ENCODE measurements around the gene NFS1.

Gene NFS1

DNA sequence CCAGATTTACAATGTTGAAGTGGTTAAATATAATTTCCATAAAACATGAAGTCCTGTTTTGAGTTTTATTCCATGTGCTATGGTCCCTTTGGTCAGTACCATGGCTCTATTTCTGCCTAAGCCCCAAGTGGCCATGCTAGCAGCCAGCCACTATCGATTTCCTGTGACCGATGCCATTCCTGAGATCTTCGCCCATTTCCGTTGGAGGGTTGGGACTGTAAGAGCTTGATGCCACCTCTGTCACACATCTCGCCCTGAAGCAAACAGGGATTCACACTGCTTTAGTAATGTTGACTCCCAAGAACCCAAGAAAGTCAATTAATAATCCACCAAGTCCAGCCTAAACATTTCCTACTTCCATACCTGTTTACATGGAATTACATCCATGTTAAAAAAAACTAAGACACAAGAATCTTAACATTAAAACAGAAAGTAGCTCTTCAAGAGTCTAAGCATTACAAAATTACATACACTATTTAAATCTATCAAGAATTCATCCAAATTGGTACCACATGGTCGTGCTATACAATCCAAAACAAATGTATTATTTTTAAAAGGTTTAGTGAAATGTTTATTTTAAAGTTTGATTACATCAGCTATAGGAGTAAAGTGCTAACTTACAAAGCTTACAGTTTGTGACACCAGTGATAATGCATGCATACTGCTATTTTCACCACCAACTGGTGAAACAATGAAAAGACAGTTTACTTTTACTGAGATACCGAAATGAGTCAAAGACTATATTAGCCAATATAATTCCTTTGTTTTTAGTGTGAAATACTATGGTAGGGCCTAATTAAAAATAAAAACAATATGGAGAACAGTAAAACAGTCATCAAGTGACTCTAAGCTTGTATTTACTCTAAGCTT is 40.4 kb upstream of the NFS1 start:
- peaks cover 27 to 59% (median 43%) of the 10 kb centered on the region in 4 experiments for H3K36me3 ChIP-seq (ENCODE audit: control insufficient read depth in 4 of 4, insufficient read depth in 4 of 4, low read length in 3 of 4)
- no peaks in the 10 kb centered on the region for H3K27me3 ChIP-seq (replicated peaks in 2 of 5; ENCODE audit: control insufficient read depth in 4 of 5, insufficient read depth in 5 of 5, low read length in 4 of 5)
- WGBS (ENCODE audit: insufficient coverage) = 95% methylated on average over 5 of the region's 7 CpGs
- POLR2A ChIA-PET = interaction anchor here (0.6 to 1.3 kb wide), 7 partner anchors 11 to 144 kb away, joined by 3 to 5 read pairs (median 3); no protein-coding TSS in a partner anchor
- peaks cover 23 to 53% (median 34%) of the 10 kb centered on the region in 4 experiments for H3K4me1 ChIP-seq (ENCODE audit: control extremely low read depth in 1 of 4, control insufficient read depth in 4 of 4, insufficient read depth in 4 of 4, low read length in 3 of 4)
- peak overlapping the region in 6 of 7 experiments; percentile 4 to 100 (median 95) for H3K4me3 ChIP-seq (ENCODE audit: control insufficient read depth in 1 of 7, extremely low read depth in 1 of 7, insufficient read depth in 4 of 7, low read depth in 2 of 7, low read length in 6 of 7)
- peak; percentile 54 to 78 (median 72) for DNase-seq
- H3K9me3 ChIP-seq (ENCODE audit: control extremely low read depth in 1 of 5, control insufficient read depth in 4 of 5, insufficient read depth in 2 of 5, low read depth in 1 of 5, low read length in 4 of 5) = no peaks in the 10 kb centered on the region
- peak overlapping the region in 1 of 2 experiments; percentile 100 for H3K27ac ChIP-seq (ENCODE audit: insufficient read depth in 1 of 2, low read depth in 1 of 2, low read length in 2 of 2, poor library complexity in 1 of 2, severe bottlenecking in 2 of 2)
- CTCF ChIA-PET = interaction anchor here (0.8 to 1.6 kb wide), 8 partner anchors 24 to 223 kb away, joined by 3 to 8 read pairs (median 4); partner anchors contain the start of gene PHF20

DNA sequence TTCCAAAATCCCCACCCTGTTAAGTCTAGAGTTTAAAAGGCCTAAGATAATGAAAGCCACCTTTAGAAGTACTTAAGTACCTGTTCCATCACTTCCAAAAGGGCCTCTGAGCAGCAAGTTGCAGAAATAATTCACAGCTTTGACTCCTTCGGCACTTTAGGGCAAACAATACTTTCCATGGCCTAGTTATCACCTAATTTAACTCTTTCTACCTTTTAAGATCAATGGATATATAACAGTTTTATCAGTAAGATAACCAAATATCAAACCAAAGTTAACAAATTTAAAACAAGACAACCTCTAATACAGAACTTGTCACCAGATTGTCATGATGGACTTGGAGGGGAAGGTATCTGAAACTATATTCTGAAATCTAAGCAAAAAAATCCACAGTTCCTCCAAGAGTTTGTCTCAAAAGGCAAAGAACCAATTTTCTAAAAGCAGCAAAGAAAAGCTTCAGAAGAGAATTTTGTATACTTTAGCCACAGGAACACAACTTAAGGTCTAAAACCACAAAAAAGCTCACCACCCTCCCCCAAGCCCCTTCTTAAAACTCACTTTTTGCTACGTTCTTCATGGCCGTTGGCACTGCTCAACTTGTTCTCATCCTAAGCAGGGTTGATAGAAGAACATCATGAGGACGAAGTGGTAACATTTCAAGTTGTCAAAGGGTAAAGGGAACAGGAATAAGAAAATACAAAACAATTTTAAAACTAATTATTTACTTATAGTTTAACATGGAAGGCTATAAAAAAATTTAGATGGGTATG is 39.4 kb upstream of the NFS1 start:
- Histone ChIP-seq H3K9me3 (ENCODE audit: control extremely low read depth in 1 of 5, control insufficient read depth in 4 of 5, insufficient read depth in 2 of 5, low read depth in 1 of 5, low read length in 4 of 5) (no peaks in the 10 kb centered on the region), H3K27ac (ENCODE audit: insufficient read depth in 1 of 2, low read depth in 1 of 2, low read length in 2 of 2, poor library complexity in 1 of 2, severe bottlenecking in 2 of 2) (no peak overlapping the region), H3K4me3 (ENCODE audit: control insufficient read depth in 1 of 7, extremely low read depth in 1 of 7, insufficient read depth in 4 of 7, low read depth in 2 of 7, low read length in 6 of 7) (no peak overlapping the region), H3K4me1 (ENCODE audit: control extremely low read depth in 1 of 4, control insufficient read depth in 4 of 4, insufficient read depth in 4 of 4, low read length in 3 of 4) (peaks cover 14 to 43% (median 29%) of the 10 kb centered on the region in 4 experiments), H3K36me3 (ENCODE audit: control insufficient read depth in 4 of 4, insufficient read depth in 4 of 4, low read length in 3 of 4) (peaks cover 31 to 67% (median 50%) of the 10 kb centered on the region in 4 experiments), H3K27me3 (replicated peaks in 2 of 5; ENCODE audit: control insufficient read depth in 4 of 5, insufficient read depth in 5 of 5, low read length in 4 of 5) (no peaks in the 10 kb centered on the region)
- no peak for DNase-seq
- POLR2A ChIA-PET = interaction anchor here (0.6 kb wide), 1 partner anchor 36 kb away, joined by 3 read pairs; no protein-coding TSS in a partner anchor
- WGBS (ENCODE audit: insufficient coverage) = 65% methylated on average over 2 of the region's 4 CpGs
- CTCF ChIA-PET = interaction anchor here (0.9 to 1.9 kb wide), 3 partner anchors 23 to 33 kb away, joined by 4 to 8 read pairs (median 5); partner anchors contain the start of gene PHF20

DNA sequence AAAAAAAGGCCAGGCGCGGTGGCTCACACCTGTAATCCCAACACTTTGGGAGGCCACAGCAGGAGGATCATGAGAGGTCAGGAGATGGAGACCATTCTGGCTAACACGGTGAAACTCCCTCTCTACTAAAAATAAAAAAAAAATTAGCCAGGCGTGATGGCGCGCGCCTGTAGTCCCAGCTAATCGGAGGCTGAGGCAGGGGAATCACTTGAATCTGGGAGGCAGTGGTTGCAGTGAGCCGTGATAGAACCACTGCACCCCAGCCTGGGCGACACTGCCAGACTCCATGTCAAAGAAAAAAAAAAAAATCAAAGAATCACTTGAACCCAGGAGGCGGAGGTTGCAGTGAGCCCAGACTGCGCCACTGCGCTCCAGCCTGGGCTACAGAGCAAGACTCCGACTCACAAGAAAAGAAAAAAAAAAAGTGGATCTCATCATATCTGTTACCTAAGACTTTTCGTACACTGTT is 38.7 kb upstream of the NFS1 start:
- WGBS (ENCODE audit: insufficient coverage) = 100% methylated on average over 6 of the region's 15 CpGs
- no peak overlapping the region for H3K27ac ChIP-seq (ENCODE audit: insufficient read depth in 1 of 2, low read depth in 1 of 2, low read length in 2 of 2, poor library complexity in 1 of 2, severe bottlenecking in 2 of 2)

DNA sequence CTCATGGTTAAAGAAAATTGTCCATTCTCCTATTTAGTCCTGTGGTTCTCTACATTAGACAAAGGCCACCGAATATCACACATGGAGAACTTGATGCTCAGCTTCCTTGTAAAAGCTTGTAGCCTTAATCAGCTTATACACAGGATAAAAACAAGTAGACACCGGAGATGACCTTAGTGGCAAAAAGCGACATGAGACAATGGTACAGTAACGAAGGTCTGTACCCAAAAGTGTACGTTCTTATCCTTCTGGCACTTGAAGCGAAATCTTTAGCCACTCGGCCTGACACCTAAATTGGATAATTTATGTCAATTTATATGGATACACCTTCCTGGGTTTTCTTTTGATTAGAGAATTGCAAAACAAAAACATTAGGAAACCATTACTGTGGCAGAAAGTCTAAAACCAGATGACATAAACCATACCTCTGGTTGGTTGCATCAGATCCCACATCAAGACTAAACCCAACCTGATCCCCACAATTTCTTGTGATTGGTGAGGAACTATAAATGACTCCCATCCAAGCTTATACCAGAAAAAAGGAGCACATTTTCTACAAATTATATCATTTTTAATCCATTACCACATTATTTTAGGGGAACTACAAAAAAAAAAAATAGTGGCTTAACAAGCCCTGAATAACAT is 36.8 kb upstream of the NFS1 start:
- Histone ChIP-seq H3K9me3 (ENCODE audit: control extremely low read depth in 1 of 5, control insufficient read depth in 4 of 5, insufficient read depth in 2 of 5, low read depth in 1 of 5, low read length in 4 of 5) (no peaks in the 10 kb centered on the region), H3K27me3 (replicated peaks in 2 of 5; ENCODE audit: control insufficient read depth in 4 of 5, insufficient read depth in 5 of 5, low read length in 4 of 5) (no peaks in the 10 kb centered on the region), H3K36me3 (ENCODE audit: control insufficient read depth in 4 of 4, insufficient read depth in 4 of 4, low read length in 3 of 4) (peaks cover 39 to 93% (median 70%) of the 10 kb centered on the region in 4 experiments), H3K4me3 (ENCODE audit: control insufficient read depth in 1 of 7, extremely low read depth in 1 of 7, insufficient read depth in 4 of 7, low read depth in 2 of 7, low read length in 6 of 7) (no peak overlapping the region), H3K27ac (ENCODE audit: insufficient read depth in 1 of 2, low read depth in 1 of 2, low read length in 2 of 2, poor library complexity in 1 of 2, severe bottlenecking in 2 of 2) (no peak overlapping the region), H3K4me1 (ENCODE audit: control extremely low read depth in 1 of 4, control insufficient read depth in 4 of 4, insufficient read depth in 4 of 4, low read length in 3 of 4) (peaks cover 7 to 29% (median 20%) of the 10 kb centered on the region in 4 experiments)
- ChIA-PET POLR2A (interaction anchor here (0.6 to 2.3 kb wide), 3 partner anchors 12 to 58 kb away, joined by 4 to 6 read pairs (median 4); no protein-coding TSS in a partner anchor), CTCF (interaction anchor here (0.6 to 1.3 kb wide), 7 partner anchors 9 to 225 kb away, joined by 3 to 4 read pairs (median 3); no protein-coding TSS in a partner anchor)
- no peak for DNase-seq
- 97% methylated on average over 3 of the region's 7 CpGs for WGBS (ENCODE audit: insufficient coverage)

More for the DNA sequence above, 38.7 kb upstream of the NFS1 start:
- Histone ChIP-seq H3K4me1 (ENCODE audit: control extremely low read depth in 1 of 4, control insufficient read depth in 4 of 4, insufficient read depth in 4 of 4, low read length in 3 of 4) (peaks cover 9 to 36% (median 22%) of the 10 kb centered on the region in 4 experiments), H3K27me3 (replicated peaks in 2 of 5; ENCODE audit: control insufficient read depth in 4 of 5, insufficient read depth in 5 of 5, low read length in 4 of 5) (no peaks in the 10 kb centered on the region), H3K9me3 (ENCODE audit: control extremely low read depth in 1 of 5, control insufficient read depth in 4 of 5, insufficient read depth in 2 of 5, low read depth in 1 of 5, low read length in 4 of 5) (no peaks in the 10 kb centered on the region), H3K36me3 (ENCODE audit: control insufficient read depth in 4 of 4, insufficient read depth in 4 of 4, low read length in 3 of 4) (peaks cover 31 to 74% (median 56%) of the 10 kb centered on the region in 4 experiments), H3K4me3 (ENCODE audit: control insufficient read depth in 1 of 7, extremely low read depth in 1 of 7, insufficient read depth in 4 of 7, low read depth in 2 of 7, low read length in 6 of 7) (no peak overlapping the region)
- no peak for DNase-seq
- ChIA-PET CTCF (interaction anchor here (1.9 kb wide), 1 partner anchor 34 kb away, joined by 5 read pairs; the partner anchor contains the start of gene PHF20), POLR2A (interaction anchor here (0.6 kb wide), 1 partner anchor 37 kb away, joined by 3 read pairs; no protein-coding TSS in a partner anchor)

DNA sequence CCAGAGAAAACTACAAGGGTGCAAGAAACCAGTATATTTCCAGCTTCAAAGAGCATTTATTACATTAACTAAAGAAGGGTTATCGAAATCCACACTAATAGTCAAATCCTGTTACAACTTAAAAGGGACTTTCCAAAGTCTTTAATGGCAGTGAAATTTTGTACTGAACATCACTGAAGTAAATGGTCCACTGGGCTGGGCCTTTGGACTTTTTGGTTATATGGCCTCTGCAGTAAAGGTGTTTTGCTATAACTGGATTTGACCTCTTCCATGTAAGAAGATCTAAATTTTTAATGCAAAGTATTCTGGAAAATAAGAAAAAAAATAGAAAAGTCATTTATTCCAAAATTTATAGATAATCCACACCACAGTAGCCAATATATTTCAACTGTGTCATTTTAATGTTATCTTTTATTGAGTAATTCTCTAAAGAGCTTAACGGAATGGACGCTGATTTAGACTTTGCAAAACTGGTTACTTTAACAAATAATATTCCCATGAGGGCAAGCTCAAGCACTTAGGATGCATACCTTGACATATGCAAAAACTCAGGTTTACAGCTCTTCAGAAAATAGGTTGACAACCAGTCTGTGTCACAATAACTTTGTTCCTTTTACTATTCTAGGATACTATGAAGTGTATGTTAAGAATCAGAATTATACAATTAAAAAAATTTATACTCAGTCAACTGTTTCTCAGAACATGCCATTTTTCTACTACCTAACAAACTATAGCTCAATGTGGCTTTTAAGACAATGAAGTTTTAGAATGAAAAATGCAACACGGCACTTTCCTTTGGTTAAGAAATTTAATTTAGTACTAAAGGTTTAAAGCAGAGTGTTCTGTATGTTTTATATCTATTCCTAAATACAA is 35.9 kb upstream of the NFS1 start:
- Histone ChIP-seq H3K36me3 (ENCODE audit: control insufficient read depth in 4 of 4, insufficient read depth in 4 of 4, low read length in 3 of 4) (peaks cover 41 to 95% (median 70%) of the 10 kb centered on the region in 4 experiments), H3K27me3 (replicated peaks in 2 of 5; ENCODE audit: control insufficient read depth in 4 of 5, insufficient read depth in 5 of 5, low read length in 4 of 5) (no peaks in the 10 kb centered on the region), H3K4me1 (ENCODE audit: control extremely low read depth in 1 of 4, control insufficient read depth in 4 of 4, insufficient read depth in 4 of 4, low read length in 3 of 4) (peaks cover 4 to 21% (median 13%) of the 10 kb centered on the region in 4 experiments), H3K27ac (ENCODE audit: insufficient read depth in 1 of 2, low read depth in 1 of 2, low read length in 2 of 2, poor library complexity in 1 of 2, severe bottlenecking in 2 of 2) (peak overlapping the region in 1 of 2 experiments; percentile 39), H3K9me3 (ENCODE audit: control extremely low read depth in 1 of 5, control insufficient read depth in 4 of 5, insufficient read depth in 2 of 5, low read depth in 1 of 5, low read length in 4 of 5) (no peaks in the 10 kb centered on the region), H3K4me3 (ENCODE audit: control insufficient read depth in 1 of 7, extremely low read depth in 1 of 7, insufficient read depth in 4 of 7, low read depth in 2 of 7, low read length in 6 of 7) (no peak overlapping the region)
- WGBS (ENCODE audit: insufficient coverage) = no CpG with 5 or more reads among the region's 4 CpGs
- no peak for DNase-seq
- POLR2A ChIA-PET = interaction anchor here (0.6 to 2.3 kb wide), 4 partner anchors 12 to 59 kb away, joined by 3 to 6 read pairs (median 4); partner anchors contain the start of gene PHF20
- CTCF ChIA-PET = interaction anchor here (0.6 to 1.4 kb wide), 8 partner anchors 8 to 225 kb away, joined by 3 to 4 read pairs (median 3); no protein-coding TSS in a partner anchor
